WTC11 (cell line): ENCODE results near the gene CTNNA3.

Experiments
- ATF1 ChIP-seq: sonication (generic); formaldehyde crosslinking; IDR thresholded peaks from 2 replicates; pipeline ENCODE4 v1.8.1; 2023; ENCODE audit warnings: mild to moderate bottlenecking, moderate library complexity, missing genetic modification reagents
- CTCF ChIP-seq: fragments of 200-600 bp; IDR thresholded peaks from 2 replicates; pipeline ENCODE4 v1.8.0; 2022; ENCODE audit warnings: antibody characterized with exemption
- E2F5 ChIP-seq: sonication (generic); formaldehyde crosslinking; IDR thresholded peaks from 2 replicates; pipeline ENCODE4 v1.8.1; 2022; ENCODE audit warnings: mild to moderate bottlenecking, moderate library complexity, missing genetic modification reagents
- JUN ChIP-seq: sonication (generic); formaldehyde crosslinking; IDR thresholded peaks from 2 replicates; pipeline ENCODE4 v1.8.0; 2023; ENCODE audit warnings: mild to moderate bottlenecking, missing genetic modification reagents
- NR3C1 ChIP-seq: sonication (generic); formaldehyde crosslinking; conservative IDR thresholded peaks from 2 replicates; pipeline ENCODE4 v1.8.1; 2023; ENCODE audit warnings: low read depth, mild to moderate bottlenecking, missing genetic modification reagents

GRCh38 chr10:66860376-66860945, 835.5 kb downstream of the CTNNA3 start:
- no peak for TF ChIP-seq CTCF
- no peak for TF ChIP-seq ATF1 (CRISPR knock-in tag)
- TF ChIP-seq NR3C1 (CRISPR knock-in tag) = no peak
- no peak for TF ChIP-seq JUN (CRISPR knock-in tag)
- TF ChIP-seq E2F5 = no peak
